Heart left ventricle (tissue), 13 donors: ENCODE results near the gene IGLON5.

Experiments used
- POLR2A ChIP-seq, 2 donors: fragments of 450-650 bp; IDR thresholded peaks; one replicate each; pipeline ENCODE4 v1.6.1; 2017; ENCODE audit warnings: antibody characterized with exemption in 2 of 2, mild to moderate bottlenecking in 2 of 2, moderate library complexity in 2 of 2
- TF ChIP-seq, protein P1 (sequence below), 12 donors: fragments of 200-600 bp; sonication (generic) in 4 of 12; IDR thresholded peaks; one replicate each; pipeline versions ENCODE4 v1.5.0 to v1.8.0; 2018 to 2022; ENCODE audit warnings: antibody characterized with exemption in 12 of 12, mild to moderate bottlenecking in 5 of 12
- donor health status: ischemic (EF 13 %, LVEDD 7.1; RV severe dilation, severe dysfunction).
- donor health status: DM: no; HTN: yes; CAD: no.
- donor health status: DM: no; HTN: no; CAD: no.
- donor health status: ischemic (EF 25% LVEDD 6.9; RV normal size, moderate dysfunction).
- donor health status: ischemic (EF 25% LVEDD 5.7; RV mildly dilated, moderate dysfunction).
- donor health status: ischemic (EF 35%, LVEDD 5.7; RV mildly dilated, moderate dysfunction).
- donor health status: nonischemic (EF 11% LVEDD 7.7; RV severe dilation, severe dysfunction).
- donor health status: DM: yes; HTN: yes; CAD: no.
- donor health status: PGD.
- donor health status: ischemic (EF 29% LVEDD 5.4; RV normal size, mild dysfunction).
- donor health status: nonischemic (EF 23%, LVEDD 6.1; RV moderate dilation, normal function).

- TF ChIP-seq, protein P1, sequence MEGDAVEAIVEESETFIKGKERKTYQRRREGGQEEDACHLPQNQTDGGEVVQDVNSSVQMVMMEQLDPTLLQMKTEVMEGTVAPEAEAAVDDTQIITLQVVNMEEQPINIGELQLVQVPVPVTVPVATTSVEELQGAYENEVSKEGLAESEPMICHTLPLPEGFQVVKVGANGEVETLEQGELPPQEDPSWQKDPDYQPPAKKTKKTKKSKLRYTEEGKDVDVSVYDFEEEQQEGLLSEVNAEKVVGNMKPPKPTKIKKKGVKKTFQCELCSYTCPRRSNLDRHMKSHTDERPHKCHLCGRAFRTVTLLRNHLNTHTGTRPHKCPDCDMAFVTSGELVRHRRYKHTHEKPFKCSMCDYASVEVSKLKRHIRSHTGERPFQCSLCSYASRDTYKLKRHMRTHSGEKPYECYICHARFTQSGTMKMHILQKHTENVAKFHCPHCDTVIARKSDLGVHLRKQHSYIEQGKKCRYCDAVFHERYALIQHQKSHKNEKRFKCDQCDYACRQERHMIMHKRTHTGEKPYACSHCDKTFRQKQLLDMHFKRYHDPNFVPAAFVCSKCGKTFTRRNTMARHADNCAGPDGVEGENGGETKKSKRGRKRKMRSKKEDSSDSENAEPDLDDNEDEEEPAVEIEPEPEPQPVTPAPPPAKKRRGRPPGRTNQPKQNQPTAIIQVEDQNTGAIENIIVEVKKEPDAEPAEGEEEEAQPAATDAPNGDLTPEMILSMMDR (IDR thresholded peaks at IDR 0.05), result no peak
- no peak for TF ChIP-seq POLR2A (IDR thresholded peaks at IDR 0.05)
Observed at GRCh38 chr19:51365211-51365964, 53.9 kb downstream of the IGLON5 start.
